ENCODE results near the gene CADM4.
A peak's percentile ranks its signal among the peaks of the same experiment; 100 is the strongest.

CADM4 gene

GRCh38 chr19:43633520-43633919 is 6.1 kb downstream of the CADM4 start:
- DNase-seq = no peak

- no peak for DNase-seq
These were observed 8.2 kb downstream of the CADM4 start for GRCh38 chr19:43631491-43631890.

- no peak for DNase-seq
These were observed 10.9 kb downstream of the CADM4 start for GRCh38 chr19:43628646-43629326.

GRCh38 chr19:43626838-43627237 is 12.8 kb downstream of the CADM4 start:
- DNase-seq = no peak

GRCh38 chr19:43625918-43626579 is 13.6 kb downstream of the CADM4 start:
- no peak for DNase-seq

GRCh38 chr19:43624933-43625332 is 14.7 kb downstream of the CADM4 start:
- DNase-seq = no peak

- no peak for DNase-seq
These were observed 15.6 kb downstream of the CADM4 start for GRCh38 chr19:43623889-43624670.

GRCh38 chr19:43622956-43623355 is 16.7 kb downstream of the CADM4 start:
- DNase-seq = no peak

- DNase-seq = no peak
These were observed 17.6 kb downstream of the CADM4 start for GRCh38 chr19:43622070-43622469.

- DNase-seq = no peak
These were observed 19.3 kb downstream of the CADM4 start for GRCh38 chr19:43620061-43621001.

- peak; percentile 80 for DNase-seq
These were observed 20.2 kb downstream of the CADM4 start, which contains the start of gene ZNF428 for GRCh38 chr19:43619262-43620060. TSS of gene ZNF428 (minus strand) at chr19:43619629. CDS start at chr19:43614304, 5,325 bp downstream.

- peak; percentile 39 for DNase-seq
These were observed 20.8 kb downstream of the CADM4 start for GRCh38 chr19:43618921-43619261.

- no peak for DNase-seq
These were observed 22.7 kb downstream of the CADM4 start for GRCh38 chr19:43616954-43617353.

GRCh38 chr19:43616306-43616705 is 23.3 kb downstream of the CADM4 start:
- no peak for DNase-seq

- DNase-seq = no peak
These were observed 27.3 kb downstream of the CADM4 start for GRCh38 chr19:43612374-43612773.

GRCh38 chr19:43611788-43612187 is 27.9 kb downstream of the CADM4 start, which contains the start of gene SRRM5:
TSS of gene SRRM5 (plus strand) at chr19:43612088. CDS start at chr19:43612122, 34 bp downstream.
- DNase-seq = no peak

GRCh38 chr19:43610493-43610892 is 29.2 kb downstream of the CADM4 start:
- DNase-seq = no peak

GRCh38 chr19:43609872-43610271 is 29.8 kb downstream of the CADM4 start:
- DNase-seq = no peak

- DNase-seq = no peak
These were observed 32.1 kb downstream of the CADM4 start for GRCh38 chr19:43607238-43608205.

GRCh38 chr19:43606569-43607229 is 33.0 kb downstream of the CADM4 start:
- no peak for DNase-seq
